ENCODE results near the gene NPS. TPM values are rescaled to one million over a fixed set of nuclear protein-coding genes. Genes with fewer than 3 reads are reported as not detected.

Gene NPS
- total RNA-seq, 1 donor from 2014 or later = not detected

Other genes starting within 250 kb of the NPS start
- not detected for gene FOXI2, start 187.9 kb downstream of the NPS start, total RNA-seq (ENCODE audit: insufficient read depth, low replicate concordance)